ENCODE results near the gene P2RX4.
"Not testable (repeated sequence)": the region's sequence is repeated elsewhere in the genome, so short reads cannot be mapped to it uniquely, and the experiment has no call there.

The P2RX4 gene

DNA sequence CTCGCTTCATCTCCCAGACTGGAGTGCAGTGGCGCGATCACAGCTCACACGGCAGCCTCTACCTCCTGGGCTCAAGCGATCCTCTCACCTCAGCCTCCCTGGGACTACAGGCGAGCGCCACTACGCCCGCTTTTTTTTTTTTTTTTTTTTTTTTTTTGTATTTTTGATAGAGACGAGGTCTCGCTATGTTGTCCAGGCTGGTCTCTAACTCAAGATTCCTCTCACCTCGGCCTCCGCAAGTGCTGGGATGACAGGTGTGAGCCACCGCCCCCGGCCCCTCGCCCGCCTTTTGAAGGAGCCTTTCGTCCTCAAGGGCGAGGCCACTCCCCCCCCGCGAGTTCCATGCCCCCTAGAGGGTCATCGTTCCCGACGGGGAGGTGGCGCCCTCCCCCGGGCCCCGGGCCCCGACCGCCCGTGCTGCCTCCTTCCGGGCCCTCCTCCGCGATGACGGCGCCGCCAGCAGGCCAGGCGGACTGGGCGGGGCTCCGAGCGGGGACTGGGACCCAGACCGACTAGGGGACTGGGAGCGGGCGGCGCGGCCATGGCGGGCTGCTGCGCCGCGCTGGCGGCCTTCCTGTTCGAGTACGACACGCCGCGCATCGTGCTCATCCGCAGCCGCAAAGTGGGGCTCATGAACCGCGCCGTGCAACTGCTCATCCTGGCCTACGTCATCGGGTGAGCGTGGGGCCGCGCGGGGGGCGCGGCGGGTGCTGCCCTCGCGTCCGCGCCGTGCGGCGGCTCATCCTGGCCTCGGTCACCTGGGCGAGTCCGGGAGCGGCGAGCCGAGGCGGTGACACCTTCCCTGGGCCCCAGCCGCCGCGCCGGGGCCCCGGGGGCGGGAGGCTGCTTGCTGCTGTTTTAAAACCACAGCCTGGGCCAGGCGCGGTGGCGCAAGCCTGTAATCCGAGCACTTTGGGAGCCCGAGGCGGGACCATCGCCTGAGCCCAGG is at the start of gene P2RX4:
Gene P2RX4, plus strand, starts transcription at position 506 of the 949 bp plus-strand sequence. Its CDS starts 36 bp downstream, at position 542.
- peak within 1 kb of the TSS; percentile 84 for H3K27ac ChIP-seq

DNA sequence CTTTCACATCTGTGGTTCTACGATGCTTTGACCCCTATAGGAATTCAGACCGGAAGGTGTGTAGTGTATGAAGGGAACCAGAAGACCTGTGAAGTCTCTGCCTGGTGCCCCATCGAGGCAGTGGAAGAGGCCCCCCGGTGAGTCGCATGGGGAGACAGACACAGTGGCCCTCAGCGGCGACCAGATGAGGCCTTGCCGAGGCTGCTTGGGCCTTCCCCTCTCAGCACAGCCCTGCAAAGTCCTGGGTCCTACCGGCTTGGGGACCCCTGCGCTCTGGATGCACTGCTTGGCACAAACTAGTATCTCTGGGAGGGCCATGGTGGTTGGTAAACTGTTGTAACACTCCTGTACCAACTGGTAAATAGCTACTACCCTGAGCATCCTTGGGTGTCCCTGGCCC is 47.5 kb upstream of the P2RX4 start:
- no peak overlapping the region for H3K27ac ChIP-seq
- TF ChIP-seq ZFX (IDR thresholded peaks at IDR 0.05; ENCODE audit: borderline replicate concordance) (no peak), CTCF (IDR thresholded peaks at IDR 0.05) (no peak)

More for the DNA sequence above, at the start of gene P2RX4:
- TF ChIP-seq CTCF (IDR thresholded peaks at IDR 0.05) = peak; percentile 77
- TF ChIP-seq ZFX (IDR thresholded peaks at IDR 0.05; ENCODE audit: borderline replicate concordance) = no peak

GRCh38 chr12:121162985-121163384 is 46.9 kb upstream of the P2RX4 start:
- no peak overlapping the region for H3K27ac ChIP-seq
- TF ChIP-seq ZFX (IDR thresholded peaks at IDR 0.05; ENCODE audit: borderline replicate concordance) (no peak), CTCF (IDR thresholded peaks at IDR 0.05) (no peak)

DNA sequence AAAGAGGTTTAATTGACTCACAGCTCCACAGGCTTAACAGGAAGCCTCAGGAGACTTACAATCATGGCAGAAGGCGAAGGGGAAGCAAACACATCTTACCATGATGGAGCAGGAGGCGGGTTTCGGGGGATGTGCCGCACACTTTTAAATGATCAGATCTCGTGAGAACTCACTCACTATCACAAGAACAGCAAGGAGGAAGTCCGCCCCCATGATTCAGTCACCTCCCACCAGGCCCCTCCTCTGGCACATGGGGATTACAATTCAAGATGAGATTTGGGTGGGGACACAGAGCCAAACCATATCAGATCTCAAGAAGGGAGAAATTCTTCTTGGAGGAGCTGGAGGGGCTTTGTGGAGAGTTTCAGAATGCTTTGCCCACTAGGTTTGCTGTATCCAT is 45.1 kb upstream of the P2RX4 start:
- not testable (repeated sequence) for H3K27ac ChIP-seq

GRCh38 chr12:121165316-121165715 is 44.6 kb upstream of the P2RX4 start:
- TF ChIP-seq ZFX (IDR thresholded peaks at IDR 0.05; ENCODE audit: borderline replicate concordance) (no peak), CTCF (IDR thresholded peaks at IDR 0.05) (no peak)
- H3K27ac ChIP-seq = no peak overlapping the region

GRCh38 chr12:121166356-121166755 is 43.6 kb upstream of the P2RX4 start:
- no peak for TF ChIP-seq CTCF (IDR thresholded peaks at IDR 0.05)
- TF ChIP-seq ZFX (IDR thresholded peaks at IDR 0.05; ENCODE audit: borderline replicate concordance) = no peak
- no peak overlapping the region for H3K27ac ChIP-seq

DNA sequence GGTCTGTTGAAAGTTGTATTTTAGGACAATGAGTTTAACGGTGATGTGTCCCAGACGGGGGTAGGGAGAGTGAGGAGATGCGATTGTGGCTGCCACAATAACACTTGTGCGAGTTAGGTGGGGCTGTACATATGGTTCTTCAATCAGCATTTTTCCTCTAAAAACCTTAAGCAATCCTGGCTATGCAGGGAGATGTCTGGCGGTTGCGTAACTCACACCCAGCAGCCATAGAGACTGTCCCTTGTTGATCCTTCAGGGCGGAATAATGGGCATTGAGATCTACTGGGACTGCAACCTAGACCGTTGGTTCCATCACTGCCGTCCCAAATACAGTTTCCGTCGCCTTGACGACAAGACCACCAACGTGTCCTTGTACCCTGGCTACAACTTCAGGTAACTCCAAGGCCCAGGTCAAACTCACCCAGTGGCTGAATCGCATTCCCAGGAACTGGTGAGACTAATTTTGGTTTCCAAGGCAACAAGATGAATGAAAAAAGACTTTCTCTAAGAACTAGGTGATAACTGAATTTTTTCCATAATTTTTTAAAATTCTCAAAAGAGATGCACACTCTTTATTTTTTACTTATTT is 42.6 kb upstream of the P2RX4 start:
- TF ChIP-seq CTCF (IDR thresholded peaks at IDR 0.05) = no peak
- no peak for TF ChIP-seq ZFX (IDR thresholded peaks at IDR 0.05; ENCODE audit: borderline replicate concordance)
- H3K27ac ChIP-seq = no peak overlapping the region

Data from 22Rv1 (cell line).